ENCODE data around the gene MAGI1.

- TF ChIP-seq POLR2A (IDR thresholded peaks at IDR 0.05; ENCODE audit: low read depth, low read length), result no peak
- TF ChIP-seq POLR2AphosphoS5 (IDR thresholded peaks at IDR 0.05; ENCODE audit: low read depth, low read length), result no peak
Measured at GRCh38 chr3:66050821-66051220, 12.1 kb upstream of the MAGI1 start.

Data from GM12892 (cell line).